GM12892 (cell line): ENCODE measurements around the gene TFDP1.

Experiments
- DNase-seq: peaks from one replicate; pipeline ENCODE4 v3.0.0; 2011; ENCODE audit not compliant: insufficient read length
- FAIRE-seq: peaks from 2 replicates; lab custom pipeline; 2011; peaks lifted over from hg19 to GRCh38; lab: Jason Lieb, UNC
- POLR2A ChIP-seq: IDR thresholded peaks from 2 replicates; pipeline ENCODE4 v1.6.1; 2011; ENCODE audit warnings: low read depth, low read length, control low read depth
- POLR2AphosphoS5 ChIP-seq: IDR thresholded peaks from 2 replicates; pipeline ENCODE4 v1.6.1; 2011; ENCODE audit warnings: low read depth, low read length, control low read depth
- TAF1 ChIP-seq: IDR thresholded peaks from 2 replicates; pipeline ENCODE4 v1.6.1; 2011; ENCODE audit warnings: low read depth, mild to moderate bottlenecking, control low read depth, low read length, borderline replicate concordance

The TFDP1 gene

GRCh38 chr13:113627136-113627535 lies 42.6 kb downstream of the TFDP1 start:
- no peak for FAIRE-seq

GRCh38 chr13:113628291-113629270 lies 44.0 kb downstream of the TFDP1 start:
- TF ChIP-seq POLR2AphosphoS5 (no peak), TAF1 (no peak), POLR2A (no peak)
- no peak for DNase-seq
- no peak for FAIRE-seq

More at GRCh38 chr13:113627136-113627535, 42.6 kb downstream of the TFDP1 start:
- TF ChIP-seq TAF1 (no peak), POLR2AphosphoS5 (no peak), POLR2A (no peak)
- DNase-seq, result no peak

- TF ChIP-seq POLR2A (no peak), POLR2AphosphoS5 (no peak), TAF1 (no peak)
- DNase-seq (no peak), FAIRE-seq (no peak)
Measured at GRCh38 chr13:113629866-113630265, 45.3 kb downstream of the TFDP1 start.

GRCh38 chr13:113630296-113630695 lies 45.7 kb downstream of the TFDP1 start:
- no peak for DNase-seq
- FAIRE-seq, result no peak
- no peak for TF ChIP-seq TAF1
- no peak for TF ChIP-seq POLR2AphosphoS5
- no peak for TF ChIP-seq POLR2A

GRCh38 chr13:113630804-113631203 lies 46.3 kb downstream of the TFDP1 start:
- no peak for FAIRE-seq

GRCh38 chr13:113631341-113632095 lies 47.0 kb downstream of the TFDP1 start:
- no peak for FAIRE-seq
- DNase-seq, result no peak
- no peak for TF ChIP-seq POLR2AphosphoS5
- no peak for TF ChIP-seq POLR2A
- no peak for TF ChIP-seq TAF1

More at GRCh38 chr13:113630804-113631203, 46.3 kb downstream of the TFDP1 start:
- TF ChIP-seq POLR2A (no peak), POLR2AphosphoS5 (no peak), TAF1 (no peak)
- no peak for DNase-seq

GRCh38 chr13:113632706-113633484 lies 48.3 kb downstream of the TFDP1 start:
- FAIRE-seq, result no peak
- TF ChIP-seq TAF1, result no peak
- TF ChIP-seq POLR2AphosphoS5, result no peak
- no peak for TF ChIP-seq POLR2A
- DNase-seq, result no peak

GRCh38 chr13:113633485-113633873 lies 48.9 kb downstream of the TFDP1 start:
- TF ChIP-seq POLR2A (no peak), TAF1 (no peak), POLR2AphosphoS5 (no peak)
- FAIRE-seq (no peak), DNase-seq (no peak)

- no peak for TF ChIP-seq POLR2AphosphoS5
- no peak for TF ChIP-seq TAF1
- TF ChIP-seq POLR2A, result no peak
- DNase-seq (no peak), FAIRE-seq (no peak)
Measured at GRCh38 chr13:113634279-113635047, 49.9 kb downstream of the TFDP1 start.

- no peak for FAIRE-seq
- TF ChIP-seq TAF1, result no peak
- TF ChIP-seq POLR2AphosphoS5, result no peak
- no peak for TF ChIP-seq POLR2A
Measured at GRCh38 chr13:113635048-113635420, 50.5 kb downstream of the TFDP1 start.

GRCh38 chr13:113635709-113636108 lies 51.2 kb downstream of the TFDP1 start:
- DNase-seq, result no peak
- no peak for FAIRE-seq
- TF ChIP-seq TAF1 (no peak), POLR2A (no peak), POLR2AphosphoS5 (no peak)

More at GRCh38 chr13:113635048-113635420, 50.5 kb downstream of the TFDP1 start:
- no peak for DNase-seq
